Caco-2 (cell line): ENCODE measurements around the gene PRKAR1B. TPM values are rescaled to one million over a fixed set of nuclear protein-coding genes. Genes with fewer than 3 reads are reported as not detected.

Source experiments
- BruUV-seq: library from RNA; stranded (reverse); fragments of 400-500 nt; replicated peaks from 2 replicates; lab custom pipeline; 2021; lab: Mats Ljungman, UMichigan
- CTCF ChIA-PET: fragments of 300-600 bp; sonication (Branson Sonifier 250); formaldehyde crosslinking; loops from one replicate; lab custom pipeline; 2022; ENCODE audit warnings: antibody characterized with exemption; lab: Charles Lee
- POLR2A ChIA-PET: fragments of 300-600 bp; sonication (Branson Sonifier 250); formaldehyde crosslinking; loops from one replicate; lab custom pipeline; 2022; ENCODE audit warnings: antibody characterized with exemption; lab: Charles Lee
- DNase-seq, 2 experiments: peaks; one replicate each; pipeline versions ENCODE4 v3.0.0 to v3.0.0-alpha.2; 2020 to 2022
- H3K27me3 ChIP-seq: replicated peaks from 2 replicates; pipeline ENCODE4 v1.6.0; 2011; ENCODE audit warnings: low read length; ENCODE audit not compliant: control insufficient read depth, insufficient read depth
- H3K36me3 ChIP-seq: 2 replicates; pipeline ENCODE4 v1.5.1; 2011; ENCODE audit warnings: low read length; ENCODE audit not compliant: control insufficient read depth, insufficient read depth
- H3K4me1 ChIP-seq: fragments of 250-450 bp; sonication (Bioruptor Pico); 2 replicates; pipeline ENCODE4 v1.5.1; 2020; ENCODE audit warnings: mild to moderate bottlenecking
- H3K4me3 ChIP-seq: 2 replicates; pipeline ENCODE4 v1.5.1; 2011; ENCODE audit warnings: low read depth, mild to moderate bottlenecking, control low read depth, low read length
- H3K9me3 ChIP-seq: fragments of 250-450 bp; sonication (Bioruptor Pico); 2 replicates; pipeline ENCODE4 v1.5.1; 2020; ENCODE audit warnings: mild to moderate bottlenecking, moderate library complexity
- H3K27ac Mint-ChIP-seq: one replicate; pipeline ENCODE4 v1.8.0; 2022; ENCODE audit warnings: mixed read lengths; ENCODE audit not compliant: unreplicated experiment
- H3K27me3 Mint-ChIP-seq: one replicate; pipeline ENCODE4 v1.8.0; 2022; ENCODE audit warnings: mixed read lengths; ENCODE audit not compliant: insufficient read depth, unreplicated experiment
- H3K36me3 Mint-ChIP-seq: one replicate; pipeline ENCODE4 v1.8.0; 2022; ENCODE audit warnings: mild to moderate bottlenecking, mixed read lengths; ENCODE audit not compliant: insufficient read depth, unreplicated experiment
- H3K4me1 Mint-ChIP-seq: one replicate; pipeline ENCODE4 v1.8.0; 2022; ENCODE audit warnings: low read depth, mixed read lengths; ENCODE audit not compliant: unreplicated experiment
- H3K4me3 Mint-ChIP-seq: one replicate; pipeline ENCODE4 v1.8.0; 2022; ENCODE audit warnings: mild to moderate bottlenecking, moderate library complexity, mixed read lengths; ENCODE audit not compliant: unreplicated experiment
- H3K9me3 Mint-ChIP-seq: one replicate; pipeline ENCODE4 v1.8.0; 2022; ENCODE audit warnings: mixed read lengths; ENCODE audit not compliant: unreplicated experiment
- CTCF ChIP-seq, 2 experiments: fragments of 200-600 bp in 1 of 2; IDR thresholded peaks; 1 replicate in 1 of 2; 2 replicates in 1 of 2; pipeline versions ENCODE4 v1.5.1 to v1.8.0; 2011 to 2022; ENCODE audit warnings: antibody characterized with exemption in 1 of 2, control low read depth in 1 of 2, inconsistent platforms in 1 of 2, low read depth in 1 of 2, low read length in 1 of 2, mild to moderate bottlenecking in 1 of 2, moderate library complexity in 1 of 2; ENCODE audit not compliant: insufficient read depth in 1 of 2, severe bottlenecking in 1 of 2, unreplicated experiment in 1 of 2
- intact Hi-C: fragments of 100-400 bp; cut with micrococcal nuclease; formaldehyde crosslinking; loops from one replicate; pipeline ENCODE4 v1.10.0; 2022; ENCODE audit not compliant: unreplicated experiment
- total RNA-seq: library from RNA; stranded (reverse); gene quantifications from 2 replicates; pipeline ENCODE4 v1.2.3, GENCODE V29; 2022

Gene PRKAR1B
- total RNA-seq, 1 experiment from 2014 or later = 56.6 TPM

- BruUV-seq = no TSS peak
- H3K36me3 Mint-ChIP-seq = no peaks in the 10 kb centered on the region
Observed at GRCh38 chr7:605661-606450, 121.2 kb downstream of the PRKAR1B start.

GRCh38 chr7:604884-605531, 122.1 kb downstream of the PRKAR1B start:
- Mint-ChIP-seq H3K27ac (no peak overlapping the region), H3K9me3 (no peaks in the 10 kb centered on the region), H3K4me1 (peaks cover 8% of the 10 kb centered on the region), H3K27me3 (no peaks in the 10 kb centered on the region), H3K36me3 (no peaks in the 10 kb centered on the region), H3K4me3 (no peak overlapping the region)
- CTCF ChIA-PET = no interaction called here
- Histone ChIP-seq H3K4me3 (no peak overlapping the region), H3K9me3 (no peaks in the 10 kb centered on the region), H3K4me1 (peaks cover 6% of the 10 kb centered on the region), H3K27me3 (no peaks in the 10 kb centered on the region), H3K36me3 (peaks cover 1% of the 10 kb centered on the region)
- intact Hi-C loops = no loop called here
- no peak for TF ChIP-seq CTCF (IDR thresholded peaks at IDR 0.05; ENCODE audit: insufficient read depth in 1 of 2, low read depth in 1 of 2, low read length in 1 of 2, severe bottlenecking in 1 of 2, unreplicated experiment in 1 of 2)
- DNase-seq = no peak
- no TSS peak for BruUV-seq
- POLR2A ChIA-PET = no interaction called here

More at GRCh38 chr7:605661-606450, 121.2 kb downstream of the PRKAR1B start:
- no peak overlapping the region for H3K4me3 Mint-ChIP-seq
- H3K36me3 ChIP-seq = peaks cover 1% of the 10 kb centered on the region
- CTCF ChIA-PET = no interaction called here
- H3K27me3 ChIP-seq = no peaks in the 10 kb centered on the region
- H3K4me1 Mint-ChIP-seq = peaks cover 13% of the 10 kb centered on the region
- H3K27ac Mint-ChIP-seq = no peak overlapping the region
- DNase-seq = no peak
- intact Hi-C loops = no loop called here
- H3K4me1 ChIP-seq = peaks cover 6% of the 10 kb centered on the region
- H3K9me3 Mint-ChIP-seq = no peaks in the 10 kb centered on the region
- H3K9me3 ChIP-seq = no peaks in the 10 kb centered on the region
- POLR2A ChIA-PET = no interaction called here
- TF ChIP-seq CTCF (IDR thresholded peaks at IDR 0.05; ENCODE audit: insufficient read depth in 1 of 2, low read depth in 1 of 2, low read length in 1 of 2, severe bottlenecking in 1 of 2, unreplicated experiment in 1 of 2) = no peak
- H3K4me3 ChIP-seq = no peak overlapping the region
- H3K27me3 Mint-ChIP-seq = no peaks in the 10 kb centered on the region

- no TSS peak for BruUV-seq
- intact Hi-C loops = no loop called here
- Histone ChIP-seq H3K4me1 (peaks cover 6% of the 10 kb centered on the region), H3K9me3 (no peaks in the 10 kb centered on the region), H3K27me3 (no peaks in the 10 kb centered on the region), H3K36me3 (peaks cover 1% of the 10 kb centered on the region), H3K4me3 (no peak overlapping the region)
- H3K9me3 Mint-ChIP-seq = no peaks in the 10 kb centered on the region
- peaks cover 8% of the 10 kb centered on the region for H3K4me1 Mint-ChIP-seq
- H3K4me3 Mint-ChIP-seq = no peak overlapping the region
- no peak for DNase-seq
- CTCF ChIA-PET = no interaction called here
- H3K27me3 Mint-ChIP-seq = no peaks in the 10 kb centered on the region
- no peaks in the 10 kb centered on the region for H3K36me3 Mint-ChIP-seq
- POLR2A ChIA-PET = no interaction called here
- H3K27ac Mint-ChIP-seq = no peak overlapping the region
- TF ChIP-seq CTCF (IDR thresholded peaks at IDR 0.05; ENCODE audit: insufficient read depth in 1 of 2, low read depth in 1 of 2, low read length in 1 of 2, severe bottlenecking in 1 of 2, unreplicated experiment in 1 of 2) = no peak
Observed at GRCh38 chr7:604001-604883, 122.8 kb downstream of the PRKAR1B start.
